SK-N-SH treated with all-trans-retinoic acid at 6 μM for 48 hours (cell line): ENCODE data around the gene INAVA.

Experiments used
- ATAC-seq: fragments of 200-7000 bp; cut with Tn5 transposase; 3 replicates; pipeline ENCODE4 v1.9.1; 2020; ENCODE audit warnings: mild to moderate bottlenecking, moderate library complexity
- ARNTL ChIP-seq: fragments of 450-650 bp; formaldehyde crosslinking; IDR thresholded peaks from 2 replicates; pipeline ENCODE4 v1.5.0; 2020; ENCODE audit warnings: low read depth, mild to moderate bottlenecking, moderate library complexity, borderline replicate concordance
- ESRRG ChIP-seq: fragments of 250-450 bp; sonication (Bioruptor Pico); IDR thresholded peaks from 2 replicates; pipeline ENCODE4 v1.6.1; 2021; ENCODE audit warnings: mild to moderate bottlenecking
- GLIS3 ChIP-seq: fragments of 250-450 bp; sonication (Bioruptor Pico); IDR thresholded peaks from 2 replicates; pipeline ENCODE4 v1.5.0; 2020; ENCODE audit warnings: mild to moderate bottlenecking, moderate library complexity
- OSR1 ChIP-seq: fragments of 250-450 bp; sonication (Bioruptor Pico); IDR thresholded peaks from 2 replicates; pipeline ENCODE4 v1.8.0; 2022; ENCODE audit warnings: moderate library complexity, mild to moderate bottlenecking, inconsistent platforms
- PPARA ChIP-seq: fragments of 250-450 bp; sonication (Bioruptor Pico); IDR thresholded peaks from 2 replicates; pipeline ENCODE4 v1.5.0; 2020; ENCODE audit warnings: mild to moderate bottlenecking, borderline replicate concordance
- RARB ChIP-seq: fragments of 250-450 bp; sonication (Bioruptor Pico); IDR thresholded peaks from 2 replicates; pipeline ENCODE4 v1.8.0; 2021; ENCODE audit warnings: mild to moderate bottlenecking, moderate library complexity
- TCF4 ChIP-seq: fragments of 250-450 bp; sonication (Bioruptor Pico); IDR thresholded peaks from 2 replicates; pipeline ENCODE4 v1.8.0; 2021; ENCODE audit warnings: mild to moderate bottlenecking, moderate library complexity, borderline replicate concordance
- TOX ChIP-seq: fragments of 250-450 bp; sonication (Bioruptor Pico); IDR thresholded peaks from 2 replicates; pipeline ENCODE4 v1.8.0; 2021; ENCODE audit warnings: mild to moderate bottlenecking, moderate library complexity, borderline replicate concordance
- ZC3H10 ChIP-seq: fragments of 250-450 bp; sonication (Bioruptor Pico); IDR thresholded peaks from 2 replicates; pipeline ENCODE4 v1.5.1; 2021; ENCODE audit warnings: mild to moderate bottlenecking, moderate library complexity
- ZFP3 ChIP-seq: fragments of 250-450 bp; sonication (Bioruptor Pico); IDR thresholded peaks from 2 replicates; pipeline ENCODE4 v1.5.0; 2020; ENCODE audit warnings: mild to moderate bottlenecking, moderate library complexity
- ZNF565 ChIP-seq: fragments of 450-650 bp; formaldehyde crosslinking; conservative IDR thresholded peaks from 2 replicates; pipeline ENCODE4 v1.5.0; 2020; ENCODE audit warnings: low read depth, mild to moderate bottlenecking, moderate library complexity
- ZNF8 ChIP-seq: fragments of 450-650 bp; formaldehyde crosslinking; IDR thresholded peaks from 2 replicates; pipeline ENCODE4 v1.5.0; 2020; ENCODE audit warnings: mild to moderate bottlenecking, moderate library complexity
- TF ChIP-seq, protein P1 (sequence below): fragments of 250-450 bp; sonication (Bioruptor Pico); IDR thresholded peaks from 2 replicates; pipeline ENCODE4 v1.8.0; 2021; ENCODE audit warnings: low read depth, mild to moderate bottlenecking, moderate library complexity, borderline replicate concordance
- TF ChIP-seq, protein P2 (sequence below): fragments of 250-450 bp; sonication (Bioruptor Pico); IDR thresholded peaks from 2 replicates; pipeline ENCODE4 v1.8.0; 2020; ENCODE audit warnings: mild to moderate bottlenecking, moderate library complexity, borderline replicate concordance
- TF ChIP-seq, protein P3 (sequence below): fragments of 250-450 bp; sonication (Bioruptor Pico); IDR thresholded peaks from 2 replicates; pipeline ENCODE4 v1.5.0; 2020; ENCODE audit warnings: mild to moderate bottlenecking, moderate library complexity
- TF ChIP-seq, protein P4 (sequence below): fragments of 250-450 bp; sonication (Bioruptor Pico); IDR thresholded peaks from 2 replicates; pipeline ENCODE4 v1.5.1; 2021; ENCODE audit warnings: mild to moderate bottlenecking, moderate library complexity

INAVA gene

DNA sequence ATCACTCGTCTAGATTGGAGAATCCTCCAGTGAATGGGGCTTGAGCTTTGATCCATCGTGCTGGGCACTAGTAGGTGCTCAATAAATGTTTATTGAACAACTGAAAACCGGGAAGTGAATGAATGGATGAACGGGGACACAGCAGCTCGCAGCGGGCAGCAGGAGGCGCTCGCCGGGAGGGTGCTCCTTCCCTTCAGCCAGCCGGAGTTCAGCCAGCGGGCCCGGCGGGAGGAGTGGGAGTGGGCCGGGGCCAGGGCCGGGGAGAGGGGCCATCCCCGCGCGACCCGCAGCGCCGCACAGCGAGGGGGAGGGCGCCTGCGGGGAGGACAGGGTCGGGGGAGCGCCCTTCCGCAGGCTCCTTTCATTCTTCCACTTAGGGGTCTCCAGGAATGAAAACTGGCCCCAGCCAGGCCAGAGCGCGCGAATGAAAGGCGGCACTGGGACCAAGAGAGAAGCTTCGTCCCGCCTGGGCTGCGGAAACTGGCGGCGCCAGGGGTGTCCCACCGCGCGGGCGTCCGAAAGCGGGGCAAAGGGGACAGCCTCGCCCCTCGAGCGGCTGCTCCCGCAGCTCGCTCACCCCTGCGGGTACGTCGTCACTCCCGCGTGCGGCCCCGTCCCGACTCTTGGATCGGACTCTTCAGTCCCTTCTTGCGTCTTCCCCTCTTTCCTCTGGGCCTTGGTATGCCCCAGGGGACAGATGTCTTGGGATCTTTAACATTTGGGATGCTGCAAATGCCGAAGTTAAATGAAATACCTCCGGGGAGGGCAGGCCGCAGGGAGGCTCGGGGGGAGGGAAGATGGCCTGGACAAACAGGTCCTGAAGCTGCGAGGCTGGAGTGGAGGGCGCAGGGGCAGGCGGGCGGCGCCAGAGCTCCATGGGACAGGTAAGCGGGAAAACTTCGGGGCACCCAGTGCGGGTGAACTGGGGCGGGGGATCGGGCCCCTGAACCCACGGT, 3.6 kb upstream of the INAVA start:
- peak; percentile 93 for ATAC-seq
- TF ChIP-seq ZFP3 (0 out of 2 replicates have a peak, but pooled peaks have one; percentile 40), ESRRG (CRISPR knock-in tag) (no peak), OSR1 (CRISPR knock-in tag) (0 out of 2 replicates have a peak, but pooled peaks have one; percentile 69)
- TF ChIP-seq, protein P1, sequence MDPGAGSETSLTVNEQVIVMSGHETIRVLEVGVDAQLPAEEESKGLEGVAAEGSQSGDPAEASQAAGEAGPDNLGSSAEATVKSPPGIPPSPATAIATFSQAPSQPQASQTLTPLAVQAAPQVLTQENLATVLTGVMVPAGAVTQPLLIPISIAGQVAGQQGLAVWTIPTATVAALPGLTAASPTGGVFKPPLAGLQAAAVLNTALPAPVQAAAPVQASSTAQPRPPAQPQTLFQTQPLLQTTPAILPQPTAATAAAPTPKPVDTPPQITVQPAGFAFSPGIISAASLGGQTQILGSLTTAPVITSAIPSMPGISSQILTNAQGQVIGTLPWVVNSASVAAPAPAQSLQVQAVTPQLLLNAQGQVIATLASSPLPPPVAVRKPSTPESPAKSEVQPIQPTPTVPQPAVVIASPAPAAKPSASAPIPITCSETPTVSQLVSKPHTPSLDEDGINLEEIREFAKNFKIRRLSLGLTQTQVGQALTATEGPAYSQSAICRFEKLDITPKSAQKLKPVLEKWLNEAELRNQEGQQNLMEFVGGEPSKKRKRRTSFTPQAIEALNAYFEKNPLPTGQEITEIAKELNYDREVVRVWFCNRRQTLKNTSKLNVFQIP = 0 out of 2 replicates have a peak, but pooled peaks have one; percentile 13

DNA sequence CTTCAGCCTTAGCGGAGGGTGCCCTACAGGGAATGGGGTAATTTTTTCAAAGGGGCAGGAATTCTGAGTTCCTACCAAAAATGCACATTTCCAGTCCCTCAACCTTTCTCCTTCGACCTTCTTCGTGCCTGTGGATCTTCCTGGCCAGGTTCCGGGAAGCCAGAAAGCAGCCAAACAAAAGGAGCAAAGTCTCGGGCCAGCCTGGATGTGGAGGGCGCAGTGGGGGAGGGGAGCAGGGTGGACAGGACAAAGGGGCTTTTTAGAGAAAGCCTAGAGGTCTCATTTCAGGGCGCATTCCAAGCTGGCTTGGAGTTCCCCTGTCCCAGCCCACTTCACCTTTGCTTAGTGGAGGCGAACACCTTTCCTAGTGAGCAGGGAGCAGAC, 2.9 kb upstream of the INAVA start:
- no peak for ATAC-seq
- TF ChIP-seq ARNTL (no peak), GLIS3 (CRISPR knock-in tag) (no peak), RARB (CRISPR knock-in tag) (no peak)
- TF ChIP-seq, protein P2, sequence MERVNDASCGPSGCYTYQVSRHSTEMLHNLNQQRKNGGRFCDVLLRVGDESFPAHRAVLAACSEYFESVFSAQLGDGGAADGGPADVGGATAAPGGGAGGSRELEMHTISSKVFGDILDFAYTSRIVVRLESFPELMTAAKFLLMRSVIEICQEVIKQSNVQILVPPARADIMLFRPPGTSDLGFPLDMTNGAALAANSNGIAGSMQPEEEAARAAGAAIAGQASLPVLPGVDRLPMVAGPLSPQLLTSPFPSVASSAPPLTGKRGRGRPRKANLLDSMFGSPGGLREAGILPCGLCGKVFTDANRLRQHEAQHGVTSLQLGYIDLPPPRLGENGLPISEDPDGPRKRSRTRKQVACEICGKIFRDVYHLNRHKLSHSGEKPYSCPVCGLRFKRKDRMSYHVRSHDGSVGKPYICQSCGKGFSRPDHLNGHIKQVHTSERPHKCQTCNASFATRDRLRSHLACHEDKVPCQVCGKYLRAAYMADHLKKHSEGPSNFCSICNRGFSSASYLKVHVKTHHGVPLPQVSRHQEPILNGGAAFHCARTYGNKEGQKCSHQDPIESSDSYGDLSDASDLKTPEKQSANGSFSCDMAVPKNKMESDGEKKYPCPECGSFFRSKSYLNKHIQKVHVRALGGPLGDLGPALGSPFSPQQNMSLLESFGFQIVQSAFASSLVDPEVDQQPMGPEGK (CRISPR knock-in tag) = no peak

DNA sequence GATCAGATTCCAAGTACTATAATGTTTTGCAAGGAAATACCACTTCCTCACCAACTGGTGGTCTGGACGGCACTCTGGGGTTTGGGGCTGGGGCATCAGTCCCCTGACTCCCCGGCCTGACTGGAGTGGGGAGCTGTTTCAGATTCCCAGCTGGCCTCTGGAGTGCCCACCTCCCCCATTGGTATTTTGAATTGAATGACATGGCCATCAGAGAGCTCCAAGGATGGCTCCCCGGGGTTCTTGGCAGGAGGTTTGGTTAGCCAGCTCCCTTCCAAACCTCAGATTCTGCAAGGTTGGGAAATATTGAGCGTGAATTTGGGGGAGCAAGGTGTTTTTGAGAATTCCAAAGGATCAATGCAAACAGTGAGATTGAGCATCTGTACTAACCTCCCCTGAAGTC, 2.2 kb upstream of the INAVA start:
- TF ChIP-seq RARB (CRISPR knock-in tag) = no peak
- TF ChIP-seq ZFP3 = no peak
- no peak for ATAC-seq

DNA sequence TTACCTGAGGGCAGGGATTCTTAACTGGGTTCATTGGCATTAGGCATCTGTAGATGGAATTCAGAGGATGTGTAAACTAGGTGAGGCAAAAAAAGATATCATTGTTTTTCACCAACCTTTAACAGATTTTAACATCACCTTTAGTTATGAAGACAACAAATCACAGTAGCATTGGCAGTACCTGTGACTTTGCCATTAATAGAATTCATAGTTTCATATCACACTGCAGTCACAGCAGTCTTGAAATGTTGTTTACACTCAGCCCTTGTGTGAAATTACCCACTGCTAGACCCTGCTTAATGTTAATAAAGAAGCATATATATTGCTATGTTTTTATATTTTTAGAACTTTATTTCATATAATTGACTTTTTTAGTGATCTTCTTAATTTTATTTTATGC, 1.7 kb upstream of the INAVA start:
- TF ChIP-seq, protein P3, sequence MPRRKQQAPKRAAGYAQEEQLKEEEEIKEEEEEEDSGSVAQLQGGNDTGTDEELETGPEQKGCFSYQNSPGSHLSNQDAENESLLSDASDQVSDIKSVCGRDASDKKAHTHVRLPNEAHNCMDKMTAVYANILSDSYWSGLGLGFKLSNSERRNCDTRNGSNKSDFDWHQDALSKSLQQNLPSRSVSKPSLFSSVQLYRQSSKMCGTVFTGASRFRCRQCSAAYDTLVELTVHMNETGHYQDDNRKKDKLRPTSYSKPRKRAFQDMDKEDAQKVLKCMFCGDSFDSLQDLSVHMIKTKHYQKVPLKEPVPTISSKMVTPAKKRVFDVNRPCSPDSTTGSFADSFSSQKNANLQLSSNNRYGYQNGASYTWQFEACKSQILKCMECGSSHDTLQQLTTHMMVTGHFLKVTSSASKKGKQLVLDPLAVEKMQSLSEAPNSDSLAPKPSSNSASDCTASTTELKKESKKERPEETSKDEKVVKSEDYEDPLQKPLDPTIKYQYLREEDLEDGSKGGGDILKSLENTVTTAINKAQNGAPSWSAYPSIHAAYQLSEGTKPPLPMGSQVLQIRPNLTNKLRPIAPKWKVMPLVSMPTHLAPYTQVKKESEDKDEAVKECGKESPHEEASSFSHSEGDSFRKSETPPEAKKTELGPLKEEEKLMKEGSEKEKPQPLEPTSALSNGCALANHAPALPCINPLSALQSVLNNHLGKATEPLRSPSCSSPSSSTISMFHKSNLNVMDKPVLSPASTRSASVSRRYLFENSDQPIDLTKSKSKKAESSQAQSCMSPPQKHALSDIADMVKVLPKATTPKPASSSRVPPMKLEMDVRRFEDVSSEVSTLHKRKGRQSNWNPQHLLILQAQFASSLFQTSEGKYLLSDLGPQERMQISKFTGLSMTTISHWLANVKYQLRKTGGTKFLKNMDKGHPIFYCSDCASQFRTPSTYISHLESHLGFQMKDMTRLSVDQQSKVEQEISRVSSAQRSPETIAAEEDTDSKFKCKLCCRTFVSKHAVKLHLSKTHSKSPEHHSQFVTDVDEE = no peak
- no peak for TF ChIP-seq PPARA (CRISPR knock-in tag)
- TF ChIP-seq TCF4 = no peak
- no peak for TF ChIP-seq ZNF8 (CRISPR knock-in tag)

DNA sequence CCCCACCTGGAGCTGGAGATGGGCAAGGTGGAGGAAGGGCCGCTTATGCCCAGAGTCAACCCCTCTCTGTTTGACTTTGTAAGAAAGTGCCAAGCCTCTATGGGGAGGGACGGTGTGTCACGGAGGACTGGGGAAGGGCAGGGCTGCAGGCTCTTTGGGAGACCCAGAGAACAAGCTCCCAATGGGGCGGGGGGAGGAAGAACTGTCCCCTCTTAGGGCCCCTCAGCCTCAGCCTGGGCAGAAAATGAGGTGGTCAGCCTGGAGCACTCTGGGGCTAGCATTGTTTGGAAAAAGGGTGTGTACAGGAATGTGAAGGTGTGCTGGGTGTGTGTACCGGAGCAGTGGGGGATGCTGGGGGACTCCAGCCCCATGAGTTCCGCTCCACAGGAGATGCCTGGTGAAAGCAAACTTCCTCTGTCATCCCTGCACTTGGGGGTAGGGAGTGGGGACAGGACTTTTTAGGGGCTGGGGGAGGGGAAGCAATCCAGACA, 1.2 kb upstream of the INAVA start:
- no peak for ATAC-seq
- TF ChIP-seq, protein P4, sequence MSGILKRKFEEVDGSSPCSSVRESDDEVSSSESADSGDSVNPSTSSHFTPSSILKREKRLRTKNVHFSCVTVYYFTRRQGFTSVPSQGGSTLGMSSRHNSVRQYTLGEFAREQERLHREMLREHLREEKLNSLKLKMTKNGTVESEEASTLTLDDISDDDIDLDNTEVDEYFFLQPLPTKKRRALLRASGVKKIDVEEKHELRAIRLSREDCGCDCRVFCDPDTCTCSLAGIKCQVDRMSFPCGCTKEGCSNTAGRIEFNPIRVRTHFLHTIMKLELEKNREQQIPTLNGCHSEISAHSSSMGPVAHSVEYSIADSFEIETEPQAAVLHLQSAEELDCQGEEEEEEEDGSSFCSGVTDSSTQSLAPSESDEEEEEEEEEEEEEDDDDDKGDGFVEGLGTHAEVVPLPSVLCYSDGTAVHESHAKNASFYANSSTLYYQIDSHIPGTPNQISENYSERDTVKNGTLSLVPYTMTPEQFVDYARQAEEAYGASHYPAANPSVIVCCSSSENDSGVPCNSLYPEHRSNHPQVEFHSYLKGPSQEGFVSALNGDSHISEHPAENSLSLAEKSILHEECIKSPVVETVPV (CRISPR knock-in tag) = no peak
- TF ChIP-seq ZNF8 (CRISPR knock-in tag) (no peak), TOX (no peak), ZC3H10 (CRISPR knock-in tag) (no peak), ZNF565 (CRISPR knock-in tag) (no peak)
- TF ChIP-seq, protein P3 = no peak

More for the DNA sequence above, 1.7 kb upstream of the INAVA start:
- ATAC-seq = no peak
